ENCODE measurements around the gene LRRC51. TPM values are rescaled to one million over a fixed set of nuclear protein-coding genes. Genes with fewer than 3 reads are reported as not detected.

LRRC51 gene
- total RNA-seq, 1 donor from 2014 or later = 5.2 TPM

DNA sequence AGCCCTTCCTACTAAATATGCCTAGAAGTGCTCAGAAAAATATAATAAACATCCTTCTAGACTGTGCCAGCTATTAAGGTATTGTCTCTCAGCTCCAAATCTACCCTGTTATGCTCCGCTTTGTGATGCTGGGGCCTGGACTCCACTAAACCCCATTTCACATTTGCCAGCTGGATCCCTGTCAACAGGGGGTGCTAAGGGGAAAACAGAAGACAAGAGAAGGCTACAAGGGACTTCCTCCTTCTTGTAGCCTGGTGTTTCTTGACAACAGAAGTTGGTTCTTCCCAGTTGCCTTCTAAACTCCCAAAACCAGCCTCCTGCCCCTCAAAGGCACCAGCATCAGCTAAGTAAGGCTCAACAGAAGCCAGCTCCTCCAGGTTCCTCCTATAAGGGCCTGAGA is 5.5 kb upstream of the LRRC51 start:
- H3K36me3 Mint-ChIP-seq = peaks cover 1% of the 10 kb centered on the region
- H3K27ac Mint-ChIP-seq = peak overlapping the region; percentile 74
- no peaks in the 10 kb centered on the region for H3K27me3 Mint-ChIP-seq (ENCODE audit: low read depth)
- no peaks in the 10 kb centered on the region for H3K9me3 Mint-ChIP-seq
- no peak overlapping the region for H3K4me3 Mint-ChIP-seq
- TF ChIP-seq, protein P1, sequence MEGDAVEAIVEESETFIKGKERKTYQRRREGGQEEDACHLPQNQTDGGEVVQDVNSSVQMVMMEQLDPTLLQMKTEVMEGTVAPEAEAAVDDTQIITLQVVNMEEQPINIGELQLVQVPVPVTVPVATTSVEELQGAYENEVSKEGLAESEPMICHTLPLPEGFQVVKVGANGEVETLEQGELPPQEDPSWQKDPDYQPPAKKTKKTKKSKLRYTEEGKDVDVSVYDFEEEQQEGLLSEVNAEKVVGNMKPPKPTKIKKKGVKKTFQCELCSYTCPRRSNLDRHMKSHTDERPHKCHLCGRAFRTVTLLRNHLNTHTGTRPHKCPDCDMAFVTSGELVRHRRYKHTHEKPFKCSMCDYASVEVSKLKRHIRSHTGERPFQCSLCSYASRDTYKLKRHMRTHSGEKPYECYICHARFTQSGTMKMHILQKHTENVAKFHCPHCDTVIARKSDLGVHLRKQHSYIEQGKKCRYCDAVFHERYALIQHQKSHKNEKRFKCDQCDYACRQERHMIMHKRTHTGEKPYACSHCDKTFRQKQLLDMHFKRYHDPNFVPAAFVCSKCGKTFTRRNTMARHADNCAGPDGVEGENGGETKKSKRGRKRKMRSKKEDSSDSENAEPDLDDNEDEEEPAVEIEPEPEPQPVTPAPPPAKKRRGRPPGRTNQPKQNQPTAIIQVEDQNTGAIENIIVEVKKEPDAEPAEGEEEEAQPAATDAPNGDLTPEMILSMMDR (IDR thresholded peaks at IDR 0.05; ENCODE audit: unreplicated experiment) = no peak
- peaks cover 40% of the 10 kb centered on the region for H3K4me1 Mint-ChIP-seq
- no peak for DNase-seq (ENCODE audit: low spot score in 2 of 2, unreplicated experiment in 2 of 2)

DNA sequence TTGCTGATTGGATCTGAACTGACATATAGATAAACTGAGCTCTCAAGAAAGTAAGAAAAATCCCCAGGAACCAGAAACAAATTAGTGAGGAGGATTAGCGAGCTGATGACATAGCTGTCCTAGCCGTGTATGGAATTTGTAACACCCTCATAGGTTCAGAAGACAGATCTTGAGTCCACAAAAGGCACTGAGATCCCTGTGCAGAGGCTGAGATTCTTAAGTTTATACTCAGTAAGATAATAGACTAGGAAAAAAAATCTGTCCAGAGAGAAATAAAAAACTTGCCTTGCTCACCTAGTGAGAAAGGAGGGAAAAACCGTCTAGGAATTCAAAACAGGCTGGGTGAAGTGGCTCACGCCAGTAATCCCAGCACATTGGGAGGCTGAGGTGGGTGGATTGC is 4.9 kb upstream of the LRRC51 start:
- H3K9me3 Mint-ChIP-seq = no peaks in the 10 kb centered on the region
- H3K36me3 Mint-ChIP-seq = peaks cover 1% of the 10 kb centered on the region
- H3K27ac Mint-ChIP-seq = peak overlapping the region; percentile 74
- TF ChIP-seq, protein P1 (IDR thresholded peaks at IDR 0.05; ENCODE audit: unreplicated experiment) = no peak
- no peak overlapping the region for H3K4me3 Mint-ChIP-seq
- no peaks in the 10 kb centered on the region for H3K27me3 Mint-ChIP-seq (ENCODE audit: low read depth)
- DNase-seq (ENCODE audit: low spot score in 2 of 2, unreplicated experiment in 2 of 2) = no peak
- H3K4me1 Mint-ChIP-seq = peaks cover 39% of the 10 kb centered on the region

DNA sequence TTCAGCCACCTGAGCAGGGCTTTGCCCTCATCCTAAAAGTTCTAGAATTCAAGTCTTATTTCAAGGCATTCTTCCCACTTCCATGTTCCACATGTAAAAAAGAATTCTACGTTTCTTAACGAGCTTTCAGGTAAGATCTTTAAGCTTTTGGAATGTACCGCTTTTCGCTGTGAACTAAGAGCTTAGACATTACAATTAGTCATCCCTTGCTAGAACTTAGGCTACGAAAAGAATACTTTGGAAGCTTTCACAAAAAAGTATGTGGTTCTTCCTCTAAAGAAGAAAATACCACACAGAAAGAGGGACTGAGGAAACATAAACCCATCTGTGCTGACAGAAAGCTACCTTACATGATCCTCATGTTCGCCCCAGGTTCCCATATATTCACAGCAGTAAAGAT is 2.2 kb upstream of the LRRC51 start:
- Mint-ChIP-seq H3K27me3 (ENCODE audit: low read depth) (no peaks in the 10 kb centered on the region), H3K36me3 (peaks cover 1% of the 10 kb centered on the region), H3K4me3 (peak overlapping the region; percentile 97), H3K27ac (peak overlapping the region; percentile 91), H3K9me3 (no peaks in the 10 kb centered on the region), H3K4me1 (peaks cover 36% of the 10 kb centered on the region)
- no peak for DNase-seq (ENCODE audit: low spot score in 2 of 2, unreplicated experiment in 2 of 2)
- TF ChIP-seq, protein P1 (IDR thresholded peaks at IDR 0.05; ENCODE audit: unreplicated experiment) = no peak

DNA sequence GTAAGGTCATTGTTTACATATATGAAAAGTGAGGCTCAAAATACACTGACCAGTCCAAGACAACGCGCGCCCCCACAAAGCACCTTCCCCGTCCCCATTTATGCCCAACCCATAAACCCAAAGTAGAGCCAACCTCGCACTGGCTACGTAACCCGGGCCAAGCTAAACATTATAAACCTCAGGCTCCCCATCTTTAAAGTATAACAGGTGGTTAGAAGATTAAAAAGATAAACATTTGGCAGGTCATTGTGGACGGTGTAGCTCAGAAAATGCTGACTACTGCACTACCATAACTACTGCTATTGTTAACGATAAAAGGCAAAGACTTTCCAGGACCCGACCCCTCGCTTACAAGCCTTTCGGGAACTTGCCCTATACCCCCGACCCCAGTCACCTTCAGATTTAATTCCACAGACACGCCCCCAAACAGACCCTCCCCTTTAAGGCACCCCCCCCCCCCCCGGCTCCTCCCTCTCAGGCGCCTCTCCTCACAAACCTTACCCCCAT is 778 bp upstream of the LRRC51 start:
- no peak for DNase-seq (ENCODE audit: low spot score in 2 of 2, unreplicated experiment in 2 of 2)
- peak overlapping the region; percentile 97 for H3K27ac Mint-ChIP-seq
- H3K27me3 Mint-ChIP-seq (ENCODE audit: low read depth) = no peaks in the 10 kb centered on the region
- peaks cover 1% of the 10 kb centered on the region for H3K36me3 Mint-ChIP-seq
- TF ChIP-seq, protein P1 (IDR thresholded peaks at IDR 0.05; ENCODE audit: unreplicated experiment) = no peak
- peaks cover 43% of the 10 kb centered on the region for H3K4me1 Mint-ChIP-seq
- H3K4me3 Mint-ChIP-seq = peak overlapping the region; percentile 97
- H3K9me3 Mint-ChIP-seq = no peaks in the 10 kb centered on the region

DNA sequence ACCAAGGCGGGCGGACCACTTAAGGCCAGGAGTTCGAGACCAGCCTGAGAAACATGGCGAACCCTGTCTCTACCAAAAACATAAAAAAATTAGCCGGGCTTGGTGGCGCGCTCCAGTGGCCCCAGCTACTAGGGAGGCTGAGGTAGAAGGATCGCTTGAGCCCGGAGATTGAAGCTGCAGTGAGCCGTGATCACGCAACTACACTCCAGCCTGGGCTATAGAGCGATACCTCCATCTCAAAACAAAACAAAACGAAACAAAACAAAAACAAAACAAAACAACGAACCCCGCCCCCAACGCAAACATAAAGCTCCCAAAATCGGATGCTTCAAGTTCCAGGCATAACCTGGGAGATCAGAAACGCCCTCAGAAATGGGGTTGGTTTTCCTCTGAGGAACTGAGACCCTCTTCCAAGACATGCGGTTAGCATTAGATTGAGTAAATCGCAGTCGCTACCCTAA is 564 bp downstream of the LRRC51 start:
- DNase-seq (ENCODE audit: low spot score in 2 of 2, unreplicated experiment in 2 of 2) = no peak
- peak overlapping the region; percentile 97 for H3K4me3 Mint-ChIP-seq
- H3K27ac Mint-ChIP-seq = peak overlapping the region; percentile 97
- H3K9me3 Mint-ChIP-seq = no peaks in the 10 kb centered on the region
- peaks cover 4% of the 10 kb centered on the region for H3K36me3 Mint-ChIP-seq
- TF ChIP-seq, protein P1 (IDR thresholded peaks at IDR 0.05; ENCODE audit: unreplicated experiment) = no peak
- H3K4me1 Mint-ChIP-seq = peaks cover 38% of the 10 kb centered on the region
- H3K27me3 Mint-ChIP-seq (ENCODE audit: low read depth) = no peaks in the 10 kb centered on the region

Data from mesothelial cell of epicardium (in vitro differentiated cells).